Thoracic aorta (tissue), 2 donors: ENCODE data around the gene KRTAP10-6. TPM values are rescaled to one million over a fixed set of nuclear protein-coding genes. Genes with fewer than 3 reads are reported as not detected.

ENCODE experiments used
- ATAC-seq: fragments of 150-250 bp; one replicate; pipeline ENCODE4 v1.8.0; 2017; ENCODE audit warnings: low read depth; ENCODE audit not compliant: insufficient number of reproducible peaks, low FRiP score
- DNase-seq: peaks from one replicate; pipeline ENCODE4 v3.0.0-alpha.2; 2020; ENCODE audit warnings: low spot score
- H3K27ac ChIP-seq, 2 donors: fragments of 200-600 bp; sonication (generic); 1 replicate in 1 of 2; 2 replicates in 1 of 2; pipeline ENCODE4 v1.5.1; 2016; ENCODE audit warnings: mild to moderate bottlenecking in 2 of 2, moderate library complexity in 2 of 2
- H3K27me3 ChIP-seq: fragments of 200-600 bp; sonication (generic); replicated peaks from 2 replicates; pipeline ENCODE4 v1.6.0; 2016; ENCODE audit warnings: mild to moderate bottlenecking; ENCODE audit not compliant: insufficient read depth
- H3K36me3 ChIP-seq: fragments of 200-600 bp; sonication (generic); one replicate; pipeline ENCODE4 v1.5.1; 2016
- H3K4me1 ChIP-seq, 2 donors: fragments of 200-600 bp; sonication (generic); 1 replicate in 1 of 2; 2 replicates in 1 of 2; pipeline versions ENCODE4 v1.5.1 to v1.6.0; 2016; ENCODE audit warnings: low read depth in 2 of 2, mild to moderate bottlenecking in 1 of 2; ENCODE audit not compliant: control insufficient read depth in 1 of 2
- H3K4me3 ChIP-seq: fragments of 200-600 bp; sonication (generic); 2 replicates; pipeline ENCODE4 v1.5.1; 2016; ENCODE audit warnings: mild to moderate bottlenecking
- H3K9me3 ChIP-seq: fragments of 200-600 bp; sonication (generic); 2 replicates; pipeline ENCODE4 v1.5.1; 2016
- CTCF ChIP-seq: fragments of 200-600 bp; sonication (generic); IDR thresholded peaks from one replicate; pipeline ENCODE4 v1.5.1; 2019; ENCODE audit warnings: antibody characterized with exemption
- total RNA-seq, 2 donors: library from RNA; depleted of rRNA; stranded (reverse); fragments of >200 nt; gene quantifications; one replicate each; pipeline versions ENCODE4 v1.1.0 to v1.2.3, GENCODE V29; 2016

Gene KRTAP10-6
- total RNA-seq, 2 donors from 2014 or later = not detected

- H3K4me1 ChIP-seq = no peaks in the 10 kb centered on the region
- DNase-seq (no peak), ATAC-seq (no peak)
- no peak overlapping the region for H3K27ac ChIP-seq
- no peak for TF ChIP-seq CTCF
- H3K9me3 ChIP-seq = peaks cover 8% of the 10 kb centered on the region
- H3K27me3 ChIP-seq = no peaks in the 10 kb centered on the region
- H3K4me3 ChIP-seq = no peak overlapping the region
- no peaks in the 10 kb centered on the region for H3K36me3 ChIP-seq
Measured at GRCh38 chr21:44609193-44609592, 16.9 kb upstream of the KRTAP10-6 start.

GRCh38 chr21:44606495-44606894 lies 14.2 kb upstream of the KRTAP10-6 start:
- H3K27ac ChIP-seq = no peak overlapping the region
- no peak for TF ChIP-seq CTCF
- peaks cover 9% of the 10 kb centered on the region for H3K9me3 ChIP-seq
- DNase-seq (no peak), ATAC-seq (no peak)
- no peaks in the 10 kb centered on the region for H3K27me3 ChIP-seq
- H3K4me1 ChIP-seq = no peaks in the 10 kb centered on the region
- no peaks in the 10 kb centered on the region for H3K36me3 ChIP-seq
- H3K4me3 ChIP-seq = no peak overlapping the region

GRCh38 chr21:44603911-44604310 lies 11.6 kb upstream of the KRTAP10-6 start:
- Histone ChIP-seq H3K36me3 (no peaks in the 10 kb centered on the region), H3K4me1 (no peaks in the 10 kb centered on the region), H3K4me3 (no peak overlapping the region), H3K9me3 (peaks cover 2% of the 10 kb centered on the region), H3K27ac (no peak overlapping the region), H3K27me3 (no peaks in the 10 kb centered on the region)
- TF ChIP-seq CTCF = no peak
- ATAC-seq (no peak), DNase-seq (no peak)

- Histone ChIP-seq H3K4me3 (no peak overlapping the region), H3K27me3 (no peaks in the 10 kb centered on the region), H3K9me3 (peaks cover 2% of the 10 kb centered on the region), H3K36me3 (no peaks in the 10 kb centered on the region), H3K4me1 (no peaks in the 10 kb centered on the region), H3K27ac (no peak overlapping the region)
- DNase-seq (no peak), ATAC-seq (no peak)
- TF ChIP-seq CTCF = no peak
Measured at GRCh38 chr21:44603109-44603875, 11.0 kb upstream of the KRTAP10-6 start.

- peaks cover 2% of the 10 kb centered on the region for H3K9me3 ChIP-seq
- no peak overlapping the region for H3K27ac ChIP-seq
- no peak for TF ChIP-seq CTCF
- no peaks in the 10 kb centered on the region for H3K27me3 ChIP-seq
- no peak overlapping the region for H3K4me3 ChIP-seq
- no peak for ATAC-seq
- H3K4me1 ChIP-seq = no peaks in the 10 kb centered on the region
- no peaks in the 10 kb centered on the region for H3K36me3 ChIP-seq
- DNase-seq = no peak
Measured at GRCh38 chr21:44602463-44602850, 10.2 kb upstream of the KRTAP10-6 start.
